HG03097 (cell line): ENCODE results near the gene NTN3.
A peak's percentile ranks its signal among the peaks of the same experiment; 100 is the strongest.

Experiments
- ATAC-seq: cut with Tn5 transposase; IDR thresholded peaks from one replicate; pipeline ENCODE4 v1.9.1; 2021; ENCODE audit not compliant: unreplicated experiment, low FRiP score

The NTN3 gene

GRCh38 chr16:2511996-2512734 is 41.1 kb downstream of the NTN3 start:
- ATAC-seq: no peak

DNA sequence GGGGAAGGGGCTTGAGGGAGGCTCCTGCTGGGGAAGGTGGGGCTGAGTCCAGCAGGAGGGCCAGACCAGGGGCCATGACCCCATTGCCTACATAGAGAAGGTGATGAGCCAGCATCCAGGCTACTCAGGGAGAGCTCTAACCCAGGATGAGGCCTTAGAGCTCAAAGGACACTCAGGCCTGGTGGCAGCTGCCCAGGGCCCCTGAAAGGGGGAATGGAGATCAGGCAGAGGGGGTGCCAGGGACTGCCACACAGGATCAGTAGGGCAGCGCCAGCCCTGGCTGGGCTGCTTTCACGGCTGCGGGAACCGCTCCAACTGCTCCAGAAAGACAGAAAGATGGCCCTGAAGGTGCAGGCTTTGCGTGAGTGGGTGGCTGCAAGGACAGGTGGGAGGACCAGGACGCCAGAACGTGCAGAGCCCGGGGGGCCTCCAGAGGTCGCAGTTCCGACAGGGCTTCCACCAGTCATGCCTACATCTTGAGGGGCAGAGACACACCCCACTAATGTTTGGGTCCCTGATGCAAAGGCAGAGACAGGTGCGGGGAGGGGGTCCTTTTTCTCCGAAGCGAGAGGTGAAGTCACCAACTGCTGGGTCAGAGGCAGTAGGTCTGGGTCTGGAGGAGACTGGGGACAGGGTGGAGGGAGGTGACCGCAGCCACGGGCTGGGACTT is 41.8 kb downstream of the NTN3 start:
- no peak for ATAC-seq

- peak; percentile 71 for ATAC-seq
Measured at GRCh38 chr16:2513405-2514332, 42.6 kb downstream of the NTN3 start, which contains the start of gene ATP6V0C. Gene ATP6V0C, plus strand, starts transcription at chr16:2513952. Its CDS starts 152 bp downstream, at chr16:2514104.

DNA sequence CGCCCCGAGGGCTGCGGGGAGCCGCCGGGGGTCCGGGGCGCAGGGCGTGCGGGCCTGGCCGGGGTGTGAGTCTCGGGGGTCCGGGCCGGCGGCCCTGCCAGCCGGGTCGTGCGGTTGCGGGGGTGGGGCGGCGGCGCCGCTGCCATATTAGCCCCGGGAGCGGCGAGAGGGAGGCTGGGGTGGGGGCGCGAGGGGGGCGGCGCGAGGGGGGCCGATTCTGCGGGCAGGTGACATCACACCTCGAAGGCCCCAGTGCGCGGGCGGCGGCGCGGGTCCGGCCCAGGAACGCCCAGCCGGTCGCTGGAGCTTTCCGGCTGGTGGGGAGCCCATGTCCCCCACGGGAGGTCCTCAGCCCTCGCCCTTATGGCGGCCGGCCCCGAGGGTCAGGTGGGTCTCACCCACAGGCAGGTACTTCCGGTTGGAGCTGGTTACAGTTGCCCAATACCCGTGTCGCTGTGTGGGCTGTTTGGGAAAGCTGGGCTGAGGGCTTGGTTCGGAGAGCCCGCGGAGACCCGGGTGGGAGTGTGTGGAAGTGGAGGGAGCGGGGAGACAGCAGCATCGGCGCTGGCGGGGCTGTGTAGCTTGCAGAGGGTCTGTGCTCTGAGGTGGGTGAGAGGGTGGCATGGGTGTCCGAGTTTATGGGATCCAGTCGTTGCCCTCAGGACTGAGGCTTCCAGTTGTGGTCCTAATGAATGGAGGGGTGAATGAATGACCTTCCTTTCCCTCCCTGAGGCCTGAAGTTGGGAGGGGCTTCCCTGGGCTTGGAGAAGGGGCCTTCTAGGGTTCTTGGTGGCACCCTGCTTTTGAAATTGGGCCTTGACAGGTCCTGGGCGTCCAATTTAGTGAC is 43.5 kb downstream of the NTN3 start:
- no peak for ATAC-seq

GRCh38 chr16:2515180-2515851 is 44.2 kb downstream of the NTN3 start:
- no peak for ATAC-seq

- no peak for ATAC-seq
Measured at GRCh38 chr16:2516391-2517240, 45.5 kb downstream of the NTN3 start.

GRCh38 chr16:2517954-2518605 is 47.0 kb downstream of the NTN3 start:
- no peak for ATAC-seq

DNA sequence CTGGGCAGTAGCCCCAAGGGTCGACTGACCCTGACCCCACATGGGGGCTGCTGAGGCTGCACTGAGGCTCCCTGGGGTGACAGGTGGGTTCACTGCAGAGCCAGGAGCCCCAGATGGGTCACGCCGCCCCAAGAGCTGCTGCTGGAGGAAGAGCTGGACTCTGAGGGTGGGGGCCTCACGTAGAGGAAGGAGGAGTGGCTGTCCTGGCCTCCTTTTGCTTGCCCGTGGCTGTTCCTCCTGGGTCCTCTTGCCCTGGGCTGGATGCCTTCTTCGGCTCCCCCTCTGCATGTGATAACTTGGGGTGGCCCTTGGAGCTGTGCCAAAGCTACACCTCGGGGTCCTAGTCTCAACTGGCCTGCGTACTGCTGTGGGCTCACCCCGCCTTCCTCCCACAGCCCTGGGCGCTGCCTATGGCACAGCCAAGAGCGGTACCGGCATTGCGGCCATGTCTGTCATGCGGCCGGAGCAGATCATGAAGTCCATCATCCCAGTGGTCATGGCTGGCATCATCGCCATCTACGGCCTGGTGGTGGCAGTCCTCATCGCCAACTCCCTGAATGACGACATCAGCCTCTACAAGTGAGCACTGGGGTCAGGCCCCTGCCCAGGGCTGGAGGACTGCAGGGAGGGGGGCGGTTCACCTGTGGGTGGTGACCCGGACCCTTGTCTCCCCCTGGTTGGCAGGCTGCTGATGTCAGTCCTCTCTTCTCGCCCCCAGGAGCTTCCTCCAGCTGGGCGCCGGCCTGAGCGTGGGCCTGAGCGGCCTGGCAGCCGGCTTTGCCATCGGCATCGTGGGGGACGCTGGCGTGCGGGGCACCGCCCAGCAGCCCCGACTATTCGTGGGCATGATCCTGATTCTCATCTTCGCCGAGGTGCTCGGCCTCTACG is 48.0 kb downstream of the NTN3 start:
- no peak for ATAC-seq

DNA sequence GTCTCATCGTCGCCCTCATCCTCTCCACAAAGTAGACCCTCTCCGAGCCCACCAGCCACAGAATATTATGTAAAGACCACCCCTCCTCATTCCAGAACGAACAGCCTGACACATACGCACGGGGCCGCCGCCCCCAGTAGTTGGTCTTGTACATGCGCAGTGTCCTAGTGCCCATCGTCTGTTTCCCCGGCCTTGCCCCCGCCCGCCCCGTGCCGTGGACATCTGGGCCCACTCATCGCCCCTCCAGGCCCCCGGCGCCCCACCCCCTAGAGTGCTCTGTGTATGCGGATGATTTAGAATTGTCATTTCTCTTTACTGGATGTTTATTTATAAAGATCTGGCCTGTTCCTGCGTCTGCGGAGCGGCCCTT is 48.6 kb downstream of the NTN3 start:
- no peak for ATAC-seq

- ATAC-seq: peak; percentile 32
Measured at GRCh38 chr16:2520097-2520783, 49.1 kb downstream of the NTN3 start, which contains the start of gene AMDHD2. Gene AMDHD2, plus strand, starts transcription at chr16:2520371. Its CDS starts 88 bp downstream, at chr16:2520459.

DNA sequence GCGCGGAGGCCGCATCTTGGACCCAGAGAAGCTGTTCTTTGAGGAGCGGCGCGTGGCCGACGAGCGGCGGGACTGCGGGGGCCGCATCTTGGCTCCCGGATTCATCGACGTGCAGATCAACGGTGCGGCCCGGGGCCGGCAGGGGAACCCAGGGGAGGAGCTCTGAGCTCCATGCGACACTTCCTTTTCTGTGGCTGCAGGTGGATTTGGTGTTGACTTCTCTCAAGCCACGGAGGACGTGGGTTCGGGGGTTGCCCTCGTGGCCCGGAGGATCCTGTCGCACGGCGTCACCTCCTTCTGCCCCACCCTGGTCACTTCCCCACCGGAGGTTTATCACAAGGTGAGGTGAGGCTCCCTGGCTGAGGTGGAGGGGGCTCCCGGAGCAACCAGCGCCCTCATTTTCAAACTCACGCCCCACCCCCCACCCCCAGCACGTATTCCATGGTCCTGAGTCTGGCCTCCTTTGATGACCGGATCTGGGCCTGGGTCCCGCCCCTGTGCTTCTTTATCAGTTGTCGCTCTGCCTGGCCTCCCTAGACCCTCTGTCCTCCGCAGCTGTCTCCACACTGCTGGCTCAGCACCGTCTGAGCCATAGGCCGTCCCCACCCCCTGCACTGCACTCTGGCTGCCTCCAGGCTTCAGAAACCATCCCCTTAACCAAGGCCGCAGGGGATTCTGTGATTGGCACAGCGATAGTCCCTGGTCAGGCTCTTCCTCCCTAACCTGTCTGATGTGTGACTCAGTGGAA is 49.9 kb downstream of the NTN3 start:
- no peak for ATAC-seq
